Mesendoderm (in vitro differentiated cells): ENCODE measurements around the gene FRAS1.

ENCODE experiments used
- DNase-seq: peaks from one replicate; pipeline ENCODE4 v3.0.0; 2013
- H2AK5ac ChIP-seq: 2 replicates; pipeline ENCODE4 v1.6.1; 2013; ENCODE audit warnings: low read length, inconsistent platforms
- H2BK120ac ChIP-seq: 2 replicates; pipeline ENCODE4 v1.6.1; 2013; ENCODE audit warnings: low read depth, mild to moderate bottlenecking, low read length, moderate library complexity, mixed read lengths
- H2BK15ac ChIP-seq: replicated peaks from 2 replicates; pipeline ENCODE4 v1.6.1; 2013; ENCODE audit warnings: low read depth, mild to moderate bottlenecking, moderate library complexity
- H2BK5ac ChIP-seq: 2 replicates; pipeline ENCODE4 v1.6.1; 2013; ENCODE audit warnings: low read length, inconsistent platforms
- H3K18ac ChIP-seq: 2 replicates; pipeline ENCODE4 v1.6.1; 2013; ENCODE audit warnings: mild to moderate bottlenecking, low read length, mixed read lengths
- H3K23ac ChIP-seq: one replicate; pipeline ENCODE4 v1.6.1; 2013; ENCODE audit warnings: low read length
- H3K27ac ChIP-seq: 2 replicates; pipeline ENCODE4 v1.5.1; 2013; ENCODE audit warnings: low read depth, mild to moderate bottlenecking, inconsistent platforms, low read length, moderate library complexity
- H3K27me3 ChIP-seq: 2 replicates; pipeline ENCODE4 v1.6.1; 2013; ENCODE audit warnings: low read length, control low read depth, mild to moderate bottlenecking, inconsistent platforms; ENCODE audit not compliant: insufficient read depth, poor library complexity
- H3K36me3 ChIP-seq: 2 replicates; pipeline ENCODE4 v1.6.1; 2013; ENCODE audit warnings: low read length, inconsistent platforms; ENCODE audit not compliant: control insufficient read depth, insufficient read depth
- H3K4ac ChIP-seq: one replicate; pipeline ENCODE4 v1.6.1; 2013; ENCODE audit warnings: low read depth, mild to moderate bottlenecking, low read length, moderate library complexity
- H3K4me1 ChIP-seq: 2 replicates; pipeline ENCODE4 v1.6.1; 2013; ENCODE audit warnings: low read depth, low read length, inconsistent platforms; ENCODE audit not compliant: control insufficient read depth
- H3K4me2 ChIP-seq: 2 replicates; pipeline ENCODE4 v1.6.1; 2013; ENCODE audit warnings: low read length
- H3K4me3 ChIP-seq: 2 replicates; pipeline ENCODE4 v1.5.1; 2013; ENCODE audit warnings: mild to moderate bottlenecking, low read length
- H3K56ac ChIP-seq: one replicate; pipeline ENCODE4 v1.6.1; 2013; ENCODE audit warnings: low read length
- H3K79me1 ChIP-seq: 2 replicates; pipeline ENCODE4 v1.6.1; 2013; ENCODE audit warnings: low read length, inconsistent platforms
- H3K79me2 ChIP-seq: 2 replicates; pipeline ENCODE4 v1.6.1; 2013; ENCODE audit warnings: mild to moderate bottlenecking, low read length; ENCODE audit not compliant: control insufficient read depth, insufficient read depth
- H3K9ac ChIP-seq: 2 replicates; pipeline ENCODE4 v1.6.1; 2013; ENCODE audit warnings: low read length, inconsistent platforms
- H4K5ac ChIP-seq: one replicate; pipeline ENCODE4 v1.6.1; 2013; ENCODE audit warnings: low read length
- H4K8ac ChIP-seq: one replicate; pipeline ENCODE4 v1.6.1; 2013; ENCODE audit warnings: low read depth, mild to moderate bottlenecking, control low read depth, low read length, moderate library complexity
- WGBS: extraction: QIAGEN DNeasy Blood & Tissue Kit; methylation state at CpG from one replicate; pipeline ENCODE4 v1.1.7; 2013; ENCODE audit warnings: low lambda C conversion rate, missing lambda C conversion rate; ENCODE audit not compliant: insufficient coverage; ENCODE audit errors: extremely low coverage; 5-methylcytosine and 5-hydroxymethylcytosine counted together

Gene FRAS1

DNA sequence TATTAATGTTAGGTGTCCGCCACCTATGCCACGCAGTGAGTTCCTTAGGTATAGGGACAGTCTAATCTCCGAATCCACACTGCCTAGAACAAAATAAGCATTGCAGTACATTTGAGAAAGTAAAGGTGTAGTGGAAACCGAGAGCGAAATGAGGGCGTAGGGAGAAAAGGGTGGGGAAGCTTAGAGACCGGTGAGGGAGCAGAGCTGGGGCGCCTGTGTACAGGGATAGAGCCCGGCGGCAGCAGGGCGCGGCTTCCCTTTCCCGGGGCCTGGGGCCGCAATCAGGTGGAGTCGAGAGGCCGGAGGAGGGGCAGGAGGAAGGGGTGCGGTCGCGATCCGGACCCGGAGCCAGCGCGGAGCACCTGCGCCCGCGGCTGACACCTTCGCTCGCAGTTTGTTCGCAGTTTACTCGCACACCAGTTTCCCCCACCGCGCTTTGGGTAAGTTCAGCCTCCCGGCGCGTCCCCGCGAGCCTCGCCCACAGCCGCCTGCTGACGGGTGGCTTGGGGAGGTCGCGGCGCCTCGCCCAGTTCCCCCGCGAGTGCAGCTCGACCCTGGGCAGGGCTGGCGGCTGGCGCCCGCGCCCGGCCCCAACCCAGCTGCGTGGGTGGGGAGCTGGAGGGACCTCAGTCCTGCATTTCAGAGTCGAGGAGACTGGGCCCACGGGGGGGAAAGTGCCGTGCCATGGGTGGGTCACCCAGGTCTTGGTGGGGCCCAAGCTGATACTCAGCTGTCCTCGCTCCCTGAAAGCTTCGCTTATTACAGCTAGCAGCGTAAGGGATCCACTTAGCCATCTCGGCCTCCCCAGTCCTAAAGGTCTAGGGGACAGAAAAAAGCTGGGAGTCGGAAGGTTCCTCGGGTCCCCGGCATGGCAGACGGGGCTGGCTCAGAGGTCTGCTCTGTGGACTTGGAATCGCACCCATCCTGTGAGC, 494.6 kb downstream of the FRAS1 start, which contains the start of gene ANXA3:
Gene ANXA3 (plus strand): TSS at position 351 of the 932 bp plus-strand sequence. CDS start 2,704 bp downstream, outside the sequence.
- Histone ChIP-seq H3K9ac (peak within 1 kb of the TSS; percentile 89), H3K27me3 (no peaks in the 10 kb centered on the region), H3K18ac (peak within 1 kb of the TSS; percentile 42), H3K4me1 (peaks cover 4% of the 10 kb centered on the region), H3K56ac (peak within 1 kb of the TSS; percentile 95), H2BK5ac (peak within 1 kb of the TSS; percentile 88), H4K5ac (no peak within 1 kb of the TSS), H2BK15ac (peak within 1 kb of the TSS; percentile 19), H3K4me3 (peak within 1 kb of the TSS; percentile 70), H3K79me2 (no peaks in the 10 kb centered on the region), H3K4me2 (peak within 1 kb of the TSS; percentile 88), H3K27ac (peak within 1 kb of the TSS; percentile 90), H2AK5ac (no peak within 1 kb of the TSS), H3K79me1 (no peaks in the 10 kb centered on the region), H3K23ac (peak within 1 kb of the TSS; percentile 80), H4K8ac (no peak within 1 kb of the TSS), H3K36me3 (no peaks in the 10 kb centered on the region), H2BK120ac (peak within 1 kb of the TSS; percentile 23), H3K4ac (peak within 1 kb of the TSS; percentile 44)
- WGBS: no CpG with 5 or more reads among the region's 65 CpGs
- DNase-seq: peak; percentile 86

GRCh38 chr4:78552389-78553042, 495.4 kb downstream of the FRAS1 start:
- Histone ChIP-seq H3K79me2 (no peaks in the 10 kb centered on the region), H4K5ac (no peak overlapping the region), H3K27ac (peak overlapping the region; percentile 90), H3K4ac (peak overlapping the region; percentile 91), H3K4me3 (no peak overlapping the region), H3K4me1 (peaks cover 7% of the 10 kb centered on the region), H3K27me3 (no peaks in the 10 kb centered on the region), H3K36me3 (no peaks in the 10 kb centered on the region), H3K56ac (peak overlapping the region; percentile 95), H3K18ac (peak overlapping the region; percentile 98), H3K79me1 (no peaks in the 10 kb centered on the region), H2AK5ac (no peak overlapping the region), H4K8ac (no peak overlapping the region), H2BK5ac (peak overlapping the region; percentile 88), H3K4me2 (no peak overlapping the region), H2BK120ac (no peak overlapping the region), H2BK15ac (no peak overlapping the region), H3K9ac (peak overlapping the region; percentile 89), H3K23ac (no peak overlapping the region)
- no CpG with 5 or more reads among the region's 10 CpGs for WGBS
- peak; percentile 99 for DNase-seq

DNA sequence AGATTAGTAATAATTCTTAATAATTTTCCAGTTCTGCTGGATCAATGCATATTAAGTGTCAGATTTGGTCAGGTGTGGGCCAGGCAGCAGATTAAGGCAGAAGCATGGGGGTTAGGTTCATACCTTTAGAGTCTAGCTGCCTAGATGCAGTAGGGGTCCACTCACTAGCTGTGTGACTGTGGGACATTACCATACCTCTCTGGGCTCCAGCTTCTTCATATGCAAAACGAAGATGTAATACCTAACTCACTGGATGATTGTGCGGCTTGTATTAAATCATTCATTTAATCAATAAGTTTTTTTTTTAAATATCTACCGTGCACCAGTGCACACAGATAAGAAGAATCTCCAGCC, 495.9 kb downstream of the FRAS1 start:
- Histone ChIP-seq H4K5ac (no peak overlapping the region), H3K36me3 (no peaks in the 10 kb centered on the region), H3K27ac (peak overlapping the region; percentile 69), H3K56ac (peak overlapping the region; percentile 78), H3K4ac (peak overlapping the region; percentile 91), H3K79me1 (no peaks in the 10 kb centered on the region), H3K18ac (peak overlapping the region; percentile 98), H2AK5ac (no peak overlapping the region), H3K4me3 (no peak overlapping the region), H3K4me2 (peak overlapping the region; percentile 15), H3K23ac (no peak overlapping the region), H2BK15ac (no peak overlapping the region), H4K8ac (no peak overlapping the region), H2BK5ac (peak overlapping the region; percentile 64), H3K9ac (peak overlapping the region; percentile 43), H2BK120ac (peak overlapping the region; percentile 61), H3K79me2 (no peaks in the 10 kb centered on the region), H3K4me1 (peaks cover 9% of the 10 kb centered on the region), H3K27me3 (no peaks in the 10 kb centered on the region)
- no peak for DNase-seq
- no CpG with 5 or more reads among the region's 3 CpGs for whole genome bisulfite sequencing

DNA sequence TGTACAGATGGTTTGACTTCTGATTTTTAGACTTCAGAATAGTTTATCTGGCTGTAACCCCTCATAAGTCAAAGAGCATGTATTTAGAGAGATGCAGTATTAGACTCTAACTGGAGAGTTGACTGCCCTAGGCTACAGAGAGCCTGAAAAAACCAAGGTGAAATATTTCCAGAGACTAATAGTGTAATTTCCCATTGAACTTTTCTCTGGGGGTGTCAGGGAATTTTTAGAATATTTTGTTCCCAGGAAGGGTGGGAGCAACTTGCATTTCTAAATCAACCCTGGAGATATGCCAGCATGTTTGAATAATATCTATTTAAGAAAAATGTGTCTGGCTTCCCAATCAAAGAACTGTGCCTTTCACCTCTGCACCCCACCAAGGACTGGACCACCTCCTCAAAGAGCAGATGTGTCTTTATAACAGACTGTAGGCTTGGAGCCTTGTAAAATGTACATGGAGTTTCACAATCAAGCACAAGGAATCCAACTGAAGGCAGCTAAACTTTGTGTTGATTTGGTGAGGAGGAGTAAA, 496.5 kb downstream of the FRAS1 start:
- Histone ChIP-seq H4K8ac (no peak overlapping the region), H2BK5ac (no peak overlapping the region), H3K4me3 (no peak overlapping the region), H3K36me3 (no peaks in the 10 kb centered on the region), H3K79me2 (no peaks in the 10 kb centered on the region), H3K18ac (peak overlapping the region; percentile 98), H3K9ac (peak overlapping the region; percentile 15), H3K4me1 (peaks cover 9% of the 10 kb centered on the region), H2BK120ac (peak overlapping the region; percentile 73), H3K79me1 (no peaks in the 10 kb centered on the region), H3K27me3 (no peaks in the 10 kb centered on the region), H3K23ac (no peak overlapping the region), H3K56ac (peak overlapping the region; percentile 44), H4K5ac (no peak overlapping the region), H2AK5ac (peak overlapping the region; percentile 6), H3K4me2 (no peak overlapping the region), H3K27ac (peak overlapping the region; percentile 53), H3K4ac (peak overlapping the region; percentile 91), H2BK15ac (no peak overlapping the region)
- DNase-seq: no peak

GRCh38 chr4:78556665-78557064, 499.5 kb downstream of the FRAS1 start:
- H4K8ac ChIP-seq: no peak overlapping the region
- H3K9ac ChIP-seq: no peak overlapping the region
- no CpG with 5 or more reads among the region's 4 CpGs for WGBS
- no peak overlapping the region for H2AK5ac ChIP-seq
- H3K4me3 ChIP-seq: no peak overlapping the region
- no peak overlapping the region for H3K23ac ChIP-seq
- no peak overlapping the region for H3K56ac ChIP-seq
- H3K27me3 ChIP-seq: no peaks in the 10 kb centered on the region
- H3K4ac ChIP-seq: no peak overlapping the region
- H3K27ac ChIP-seq: peak overlapping the region; percentile 31
- H3K79me2 ChIP-seq: no peaks in the 10 kb centered on the region
- H2BK15ac ChIP-seq: no peak overlapping the region
- peaks cover 14% of the 10 kb centered on the region for H3K4me1 ChIP-seq
- no peak overlapping the region for H2BK5ac ChIP-seq
- H3K79me1 ChIP-seq: no peaks in the 10 kb centered on the region
- no peak for DNase-seq
- H3K4me2 ChIP-seq: no peak overlapping the region
- no peaks in the 10 kb centered on the region for H3K36me3 ChIP-seq
- no peak overlapping the region for H3K18ac ChIP-seq
- no peak overlapping the region for H2BK120ac ChIP-seq
- no peak overlapping the region for H4K5ac ChIP-seq
